NCI-H82 treated with DMSO at 0.1 percent for 48 hours (cell line): ENCODE measurements around the gene TXLNB.
A peak's percentile ranks its signal among the peaks of the same experiment; 100 is the strongest.
"Not testable (repeated sequence)": the region's sequence is repeated elsewhere in the genome, so short reads cannot be mapped to it uniquely, and the experiment has no call there.

Source experiments
- DNase-seq: peaks from one replicate; lab custom pipeline; 2025; ENCODE audit not compliant: unreplicated experiment; lab: John Stamatoyannopoulos, UW

The TXLNB gene

GRCh38 chr6:139240161-139241010 lies 51.4 kb downstream of the TXLNB start:
- DNase-seq: no peak

DNA sequence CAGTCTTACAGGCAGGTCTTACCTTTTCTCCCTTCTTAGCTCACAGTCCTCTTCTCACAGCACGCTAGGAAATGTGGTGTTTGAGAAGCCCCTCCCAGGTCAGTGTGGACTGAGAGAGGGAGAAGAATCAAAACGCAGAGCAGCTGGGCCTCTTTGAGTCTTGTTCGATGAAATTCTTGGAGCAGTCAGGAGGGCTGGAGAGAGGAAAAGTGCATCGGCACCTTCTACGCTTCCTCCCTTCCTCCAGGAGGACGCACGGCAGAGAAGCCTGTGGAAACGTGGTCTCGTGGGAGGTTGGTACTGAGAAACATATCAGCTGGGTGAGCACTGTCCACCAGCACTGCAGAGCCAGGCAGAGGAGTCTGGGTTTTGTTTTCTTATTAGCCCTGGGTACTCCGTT lies 52.7 kb downstream of the TXLNB start:
- DNase-seq: no peak

DNA sequence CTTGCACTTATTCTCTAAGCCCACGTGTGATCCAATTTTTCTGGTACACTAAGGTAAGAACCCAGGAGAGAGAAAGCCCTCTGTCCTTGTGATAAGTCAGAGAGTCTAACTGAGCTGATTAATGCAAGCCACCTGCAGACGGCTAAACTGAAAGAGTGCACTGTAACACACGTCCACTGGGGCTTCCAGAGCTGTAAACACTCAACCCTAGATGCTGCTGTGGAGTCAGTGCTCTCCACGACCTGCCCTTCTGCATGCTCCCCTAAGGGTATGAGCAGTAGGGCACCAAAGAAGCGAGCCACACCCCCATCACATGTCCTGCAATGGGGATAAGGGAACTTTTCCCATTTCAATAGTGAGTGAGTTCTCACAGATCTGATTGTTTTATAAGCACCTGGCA lies 55.7 kb downstream of the TXLNB start:
- DNase-seq: no peak

DNA sequence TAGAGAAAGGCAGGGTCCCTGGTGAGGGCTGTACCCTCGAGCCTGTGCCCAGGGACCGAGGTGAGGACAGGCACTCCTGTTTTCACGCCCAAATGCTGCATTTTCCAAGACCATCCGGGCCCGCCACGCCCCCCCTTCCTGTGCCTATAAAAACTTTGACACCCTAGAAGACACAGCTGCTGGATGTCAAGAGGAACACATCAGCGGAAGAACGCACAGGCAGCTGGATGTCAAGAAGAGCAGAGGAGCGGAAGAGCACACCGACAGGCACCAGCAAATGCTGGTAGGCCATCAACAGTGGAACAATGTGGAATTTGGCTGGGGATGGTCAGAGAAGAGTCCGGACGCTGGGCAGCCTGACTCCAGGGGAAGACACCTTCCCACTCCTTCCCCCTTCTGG lies 56.1 kb downstream of the TXLNB start:
- DNase-seq: no peak

- DNase-seq: not testable (repeated sequence)
Measured at GRCh38 chr6:139234193-139234592, 57.6 kb downstream of the TXLNB start.

DNA sequence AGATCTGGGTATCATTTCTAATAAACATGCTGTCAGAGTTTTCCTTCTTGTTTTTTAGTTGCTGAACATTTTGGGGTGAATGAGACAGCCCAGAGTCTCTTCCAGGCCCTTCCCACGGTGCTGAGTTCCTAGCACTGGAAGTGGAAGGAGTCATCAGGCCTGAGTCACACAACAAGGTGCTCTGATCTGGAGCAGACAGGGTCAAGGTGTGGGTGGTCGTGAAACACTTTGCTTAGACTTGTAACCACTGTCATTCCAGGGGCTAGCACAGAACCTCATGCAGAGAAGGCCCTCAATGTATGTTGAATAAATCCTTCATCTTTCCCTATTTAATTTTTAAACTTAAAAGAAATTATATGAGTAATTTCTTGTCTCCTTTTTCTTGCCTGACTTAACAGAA lies 60.6 kb downstream of the TXLNB start:
- no peak for DNase-seq

DNA sequence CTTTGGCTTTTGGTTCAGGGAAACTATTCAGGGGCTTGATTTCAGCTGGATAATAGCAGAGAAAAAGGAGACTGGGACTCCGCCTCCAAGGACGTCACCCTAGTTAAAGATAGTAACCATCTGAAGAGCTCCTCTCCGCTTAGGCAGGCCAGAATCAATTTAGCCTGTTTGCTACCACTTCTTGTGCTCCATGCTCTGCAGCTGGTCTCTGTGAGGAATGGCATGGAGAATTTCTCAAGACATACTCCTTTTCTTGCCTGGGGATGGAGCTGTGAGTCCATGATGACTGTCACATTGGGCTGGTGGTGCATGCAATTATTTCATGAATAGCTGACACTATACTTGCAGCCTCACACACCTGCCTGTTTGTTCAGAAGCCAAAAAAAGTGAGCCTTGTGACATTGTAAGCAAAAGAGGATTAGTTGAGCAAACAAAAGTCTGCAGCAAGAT lies 61.4 kb downstream of the TXLNB start:
- no peak for DNase-seq

- not testable (repeated sequence) for DNase-seq
Measured at GRCh38 chr6:139228387-139228786, 63.4 kb downstream of the TXLNB start.

GRCh38 chr6:139219746-139220145 lies 72.1 kb downstream of the TXLNB start:
- DNase-seq: no peak

GRCh38 chr6:139219271-139219729 lies 72.5 kb downstream of the TXLNB start:
- DNase-seq: peak; percentile 31

DNA sequence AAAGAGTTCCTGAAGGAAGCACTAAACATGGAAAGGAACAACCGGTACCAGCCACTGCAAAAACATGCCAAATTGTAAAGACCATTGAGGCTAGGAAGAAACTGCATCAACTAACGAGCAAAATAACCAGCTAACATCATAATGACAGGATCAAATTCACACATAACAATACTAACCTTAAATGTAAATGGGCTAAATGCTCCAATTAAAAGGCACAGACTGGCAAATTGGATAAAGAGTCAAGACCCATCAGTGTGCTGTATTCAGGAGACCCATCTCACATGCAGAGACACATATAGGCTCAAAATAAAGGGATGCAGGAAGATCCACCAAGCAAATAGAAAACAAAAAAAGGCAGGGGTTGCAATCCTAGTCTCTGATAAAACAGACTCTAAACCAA lies 79.3 kb downstream of the TXLNB start:
- DNase-seq: not testable (repeated sequence)

GRCh38 chr6:139210766-139211165 lies 81.0 kb downstream of the TXLNB start:
- DNase-seq: not testable (repeated sequence)

DNA sequence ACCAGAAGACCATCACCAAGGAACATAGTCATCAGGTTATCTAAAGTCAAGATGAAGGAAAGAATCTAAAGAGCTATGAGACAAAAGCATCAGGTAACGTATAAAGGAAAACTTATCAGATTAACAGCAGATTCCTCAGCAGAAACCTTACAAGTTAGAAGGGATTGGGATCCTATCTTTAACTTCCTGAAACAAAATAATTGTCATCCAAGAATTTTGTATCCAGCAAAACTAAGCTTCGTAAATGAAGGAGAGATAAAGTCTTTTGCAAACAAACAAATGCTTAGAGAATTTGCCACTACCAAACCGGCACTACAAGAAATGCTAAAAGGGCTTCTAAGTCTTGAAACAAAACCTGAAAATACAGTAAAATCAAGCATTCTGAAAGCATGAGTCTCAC lies 86.0 kb downstream of the TXLNB start:
- DNase-seq: no peak

DNA sequence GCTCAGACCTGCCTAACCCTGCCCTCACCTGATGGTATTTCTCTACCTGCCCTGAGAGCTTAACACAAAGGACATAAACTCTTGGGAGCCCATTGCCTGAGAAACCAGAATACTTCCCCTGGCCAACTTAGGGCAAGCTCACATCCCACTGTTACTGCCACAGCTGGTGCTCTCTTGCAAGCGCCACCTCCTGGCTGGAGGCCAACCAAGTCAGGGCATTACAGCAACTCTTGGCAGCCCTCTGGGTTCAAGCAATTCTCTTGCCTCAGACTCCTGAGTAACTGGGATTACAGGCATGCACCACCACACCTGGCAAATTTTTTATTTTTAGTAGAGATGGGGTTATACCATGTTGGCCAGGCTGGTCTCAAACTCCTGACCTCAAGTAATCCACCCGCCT lies 86.8 kb downstream of the TXLNB start:
- DNase-seq: no peak

- DNase-seq: no peak
Measured at GRCh38 chr6:139201378-139201777, 90.4 kb downstream of the TXLNB start.

DNA sequence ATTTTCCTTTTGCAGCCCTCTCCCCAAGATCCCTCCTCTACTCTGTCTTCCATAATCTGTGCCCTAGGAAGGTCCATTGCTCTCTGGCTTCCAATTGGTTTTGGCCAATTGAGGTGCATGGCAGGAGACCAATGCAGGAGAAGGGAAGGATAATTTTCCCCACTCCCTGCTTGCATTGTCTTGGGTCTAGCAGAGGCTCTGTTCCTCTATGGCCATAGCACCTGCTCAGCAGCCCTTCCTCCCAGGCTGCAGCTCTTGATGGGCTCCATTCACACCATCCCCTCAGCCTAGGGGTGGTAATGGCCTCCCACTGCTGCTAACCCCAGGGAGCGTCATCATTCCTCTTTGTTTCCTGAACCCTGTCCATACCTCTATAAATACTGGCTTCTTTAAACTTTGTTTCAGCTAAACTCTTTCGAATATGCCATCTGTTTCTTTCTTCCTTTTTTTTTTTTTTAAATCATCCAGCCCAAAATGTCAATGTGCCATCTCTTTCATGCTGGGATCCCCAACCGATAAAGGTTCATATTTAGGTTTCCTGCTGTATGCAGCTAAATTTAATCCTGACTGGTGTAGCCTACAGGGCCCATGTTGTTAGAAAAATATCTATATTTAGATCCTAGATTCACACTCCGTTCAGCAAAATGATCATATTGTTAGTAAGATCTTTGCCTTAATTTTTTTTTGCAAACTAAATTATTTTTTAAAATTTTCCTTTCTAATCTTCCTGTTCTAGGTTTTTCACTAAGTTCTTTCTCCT lies 93.1 kb downstream of the TXLNB start:
- DNase-seq: no peak

GRCh38 chr6:139194740-139195139 lies 97.1 kb downstream of the TXLNB start:
- DNase-seq: no peak
